DOHH2 (cell line): Measurements from ENCODE around the gene UEVLD.

Experiments
- CTCF ChIP-seq: fragments of 200-600 bp; sonication (generic); IDR thresholded peaks from one replicate; pipeline ENCODE4 v1.5.1; 2014; ENCODE audit warnings: antibody characterized with exemption, mild to moderate bottlenecking, low read depth, low read length; ENCODE audit not compliant: poor library complexity, severe bottlenecking
- EZH2phosphoT487 ChIP-seq: fragments of 200-600 bp; sonication (generic); IDR thresholded peaks from 2 replicates; pipeline ENCODE4 v1.6.1; 2017; ENCODE audit warnings: borderline replicate concordance, mild to moderate bottlenecking, antibody characterized with exemption, low read length, moderate library complexity, mixed read lengths

- TF ChIP-seq CTCF (no peak), EZH2phosphoT487 (no peak)
These were observed 19.8 kb upstream of the UEVLD start for GRCh38 chr11:18608376-18608775.
